GM20431 (cell line): ENCODE results near the gene MORN1.

Experiments
- in situ Hi-C: fragments of 300-500 bp; cut with MseI, MboI; formaldehyde crosslinking; loops from one replicate; pipeline ENCODE4 v1.15.0; 2020; ENCODE audit warnings: low sequenced_read_pairs; ENCODE audit not compliant: unreplicated experiment

The MORN1 gene

GRCh38 chr1:2377751-2378440 lies 13.5 kb downstream of the MORN1 start:
- in situ Hi-C loops = no loop called here

- in situ Hi-C loops = no loop called here
These were observed 14.3 kb downstream of the MORN1 start for GRCh38 chr1:2376931-2377672.

GRCh38 chr1:2376261-2376741 lies 15.1 kb downstream of the MORN1 start:
- in situ Hi-C loops = no loop called here

GRCh38 chr1:2375923-2376260 lies 15.5 kb downstream of the MORN1 start:
- in situ Hi-C loops = no loop called here

GRCh38 chr1:2375246-2375922 lies 16.0 kb downstream of the MORN1 start:
- in situ Hi-C loops = no loop called here

- in situ Hi-C loops = loop anchor here (25.0 kb wide), 1 partner anchor 437 kb away; no protein-coding TSS in a partner anchor
These were observed 16.9 kb downstream of the MORN1 start for GRCh38 chr1:2374252-2375155.

GRCh38 chr1:2373551-2374251 lies 17.7 kb downstream of the MORN1 start:
- in situ Hi-C loops = loop anchor here (25.0 kb wide), 1 partner anchor 436 kb away; no protein-coding TSS in a partner anchor

GRCh38 chr1:2372551-2373490 lies 18.5 kb downstream of the MORN1 start:
- in situ Hi-C loops = loop anchor here (25.0 kb wide), 1 partner anchor 436 kb away; no protein-coding TSS in a partner anchor

- in situ Hi-C loops = loop anchor here (25.0 kb wide), 1 partner anchor 431 kb away; no protein-coding TSS in a partner anchor
These were observed 23.2 kb downstream of the MORN1 start for GRCh38 chr1:2368053-2368744.

- in situ Hi-C loops = loop anchor here (25.0 kb wide), 1 partner anchor 427 kb away; no protein-coding TSS in a partner anchor
These were observed 27.4 kb downstream of the MORN1 start for GRCh38 chr1:2363847-2364513.

- in situ Hi-C loops = loop anchor here (25.0 kb wide), 1 partner anchor 423 kb away; no protein-coding TSS in a partner anchor
These were observed 30.6 kb downstream of the MORN1 start for GRCh38 chr1:2360588-2361364.

- in situ Hi-C loops = loop anchor here (25.0 kb wide), 1 partner anchor 422 kb away; no protein-coding TSS in a partner anchor
These were observed 32.4 kb downstream of the MORN1 start for GRCh38 chr1:2358651-2359640.

GRCh38 chr1:2358072-2358471 lies 33.3 kb downstream of the MORN1 start:
- in situ Hi-C loops = loop anchor here (25.0 kb wide), 1 partner anchor 421 kb away; no protein-coding TSS in a partner anchor

- in situ Hi-C loops = loop anchor here (25.0 kb wide), 1 partner anchor 420 kb away; no protein-coding TSS in a partner anchor
These were observed 34.2 kb downstream of the MORN1 start for GRCh38 chr1:2356911-2357845.
